Osteocyte (in vitro differentiated cells): ENCODE data around the gene BCR. TPM values are rescaled to one million over a fixed set of nuclear protein-coding genes. Genes with fewer than 3 reads are reported as not detected.
"Not testable (repeated sequence)": the region's sequence is repeated elsewhere in the genome, so short reads cannot be mapped to it uniquely, and the experiment has no call there.

ENCODE experiments used
- DNase-seq: peaks from one replicate; pipeline ENCODE4 v3.0.0; 2021; ENCODE audit warnings: mixed read lengths; ENCODE audit not compliant: unreplicated experiment; ENCODE audit errors: extremely low spot score
- H3K27ac Mint-ChIP-seq: one replicate; pipeline ENCODE4 v1.8.0; 2021; ENCODE audit warnings: mild to moderate bottlenecking, mixed read lengths; ENCODE audit not compliant: unreplicated experiment
- H3K27me3 Mint-ChIP-seq: one replicate; pipeline ENCODE4 v1.8.0; 2021; ENCODE audit warnings: mixed read lengths; ENCODE audit not compliant: unreplicated experiment
- H3K36me3 Mint-ChIP-seq: one replicate; pipeline ENCODE4 v1.8.0; 2021; ENCODE audit warnings: mixed read lengths; ENCODE audit not compliant: unreplicated experiment
- H3K4me1 Mint-ChIP-seq: one replicate; pipeline ENCODE4 v1.8.0; 2021; ENCODE audit warnings: mixed read lengths; ENCODE audit not compliant: unreplicated experiment
- H3K4me3 Mint-ChIP-seq: one replicate; pipeline ENCODE4 v1.8.0; 2021; ENCODE audit warnings: mild to moderate bottlenecking, moderate library complexity, mixed read lengths; ENCODE audit not compliant: unreplicated experiment
- H3K9me3 Mint-ChIP-seq: one replicate; pipeline ENCODE4 v1.8.0; 2021; ENCODE audit warnings: mixed read lengths; ENCODE audit not compliant: unreplicated experiment
- CTCF ChIP-seq: fragments of 200-600 bp; sonication (generic); IDR thresholded peaks from 2 replicates; pipeline ENCODE4 v1.5.0; 2021; ENCODE audit warnings: antibody characterized with exemption, mild to moderate bottlenecking, moderate library complexity
- total RNA-seq: library from RNA; stranded (reverse); gene quantifications from 2 replicates; pipeline ENCODE4 v1.2.1, GENCODE V29; 2021

The BCR gene
- total RNA-seq, 1 donor from 2014 or later = 35.3 TPM

DNA sequence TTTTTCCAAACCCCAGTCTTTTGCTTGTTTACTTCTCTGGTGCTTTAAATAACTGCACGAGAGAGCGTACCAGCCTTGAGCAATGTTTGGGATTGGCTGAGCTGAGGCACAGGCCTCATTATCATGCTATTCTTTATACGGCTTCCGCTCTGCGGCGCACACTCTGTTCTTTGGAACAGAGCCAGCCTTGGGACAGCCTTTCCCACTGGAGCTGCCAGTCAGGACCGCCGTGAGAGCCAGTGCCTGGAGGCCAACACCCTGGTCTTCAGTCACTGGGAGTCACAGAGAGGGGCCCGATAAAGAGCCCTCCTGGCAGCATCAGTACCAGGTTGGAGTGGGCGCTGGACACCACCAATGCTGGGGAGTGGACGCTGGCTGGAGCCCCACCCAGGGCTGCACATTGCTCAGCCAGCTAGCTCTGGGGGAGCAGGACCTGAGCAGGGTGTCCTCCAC is 125.6 kb downstream of the BCR start:
- peaks cover 9% of the 10 kb centered on the region for H3K36me3 Mint-ChIP-seq
- no peaks in the 10 kb centered on the region for H3K9me3 Mint-ChIP-seq
- H3K4me3 Mint-ChIP-seq = no peak overlapping the region
- no peak for TF ChIP-seq CTCF
- DNase-seq = no peak
- H3K4me1 Mint-ChIP-seq = peaks cover 36% of the 10 kb centered on the region
- H3K27me3 Mint-ChIP-seq = no peaks in the 10 kb centered on the region
- H3K27ac Mint-ChIP-seq = peak overlapping the region; percentile 81

GRCh38 chr22:23306438-23306921 is 126.2 kb downstream of the BCR start:
- Mint-ChIP-seq H3K4me3 (no peak overlapping the region), H3K4me1 (peaks cover 36% of the 10 kb centered on the region), H3K27ac (peak overlapping the region; percentile 81), H3K36me3 (peaks cover 6% of the 10 kb centered on the region), H3K27me3 (no peaks in the 10 kb centered on the region), H3K9me3 (no peaks in the 10 kb centered on the region)
- no peak for TF ChIP-seq CTCF
- DNase-seq = no peak

DNA sequence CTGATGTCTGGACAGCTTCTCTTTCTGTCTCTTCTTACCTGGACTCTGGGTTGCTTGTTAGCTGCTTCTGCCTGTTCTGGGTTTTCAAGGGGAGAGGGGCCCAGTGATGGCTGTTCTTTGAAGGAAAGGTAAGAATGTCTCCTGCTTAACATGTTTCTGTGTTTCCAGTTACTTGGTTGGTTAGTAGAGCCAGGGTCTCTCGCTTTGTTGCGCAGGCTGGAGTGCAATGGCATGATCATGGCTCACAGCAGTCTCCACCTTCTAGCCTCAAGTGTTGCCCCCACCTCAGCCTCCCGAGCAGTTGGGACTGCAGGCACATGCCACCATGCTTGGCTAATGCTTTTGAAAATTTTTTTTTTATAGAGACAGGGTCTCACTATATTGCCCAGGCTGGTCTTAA is 126.6 kb downstream of the BCR start:
- H3K9me3 Mint-ChIP-seq = no peaks in the 10 kb centered on the region
- H3K36me3 Mint-ChIP-seq = peaks cover 5% of the 10 kb centered on the region
- H3K4me3 Mint-ChIP-seq = no peak overlapping the region
- DNase-seq = no peak
- H3K4me1 Mint-ChIP-seq = peaks cover 36% of the 10 kb centered on the region
- no peak for TF ChIP-seq CTCF
- H3K27me3 Mint-ChIP-seq = no peaks in the 10 kb centered on the region
- peak overlapping the region; percentile 27 for H3K27ac Mint-ChIP-seq

- H3K36me3 Mint-ChIP-seq, H3K9me3 Mint-ChIP-seq, H3K27me3 Mint-ChIP-seq, H3K27ac Mint-ChIP-seq, H3K4me3 Mint-ChIP-seq, DNase-seq: not testable (repeated sequence)
- H3K4me1 Mint-ChIP-seq = peaks cover 33% of the 10 kb centered on the region
Measured at GRCh38 chr22:23307511-23307910, 127.2 kb downstream of the BCR start.

- H3K27ac Mint-ChIP-seq, DNase-seq, H3K9me3 Mint-ChIP-seq, H3K36me3 Mint-ChIP-seq, H3K27me3 Mint-ChIP-seq, H3K4me3 Mint-ChIP-seq: not testable (repeated sequence)
- H3K4me1 Mint-ChIP-seq = peaks cover 29% of the 10 kb centered on the region
Measured at GRCh38 chr22:23309261-23309660, 129.0 kb downstream of the BCR start.

GRCh38 chr22:23310443-23311097 is 130.3 kb downstream of the BCR start:
- H3K27me3 Mint-ChIP-seq, H3K36me3 Mint-ChIP-seq, DNase-seq, H3K4me3 Mint-ChIP-seq, H3K27ac Mint-ChIP-seq, H3K9me3 Mint-ChIP-seq: not testable (repeated sequence)
- H3K4me1 Mint-ChIP-seq = peaks cover 20% of the 10 kb centered on the region

GRCh38 chr22:23311635-23312420 is 131.5 kb downstream of the BCR start:
- not testable (repeated sequence) for H3K36me3 Mint-ChIP-seq, H3K27ac Mint-ChIP-seq

More at GRCh38 chr22:23311635-23312420, 131.5 kb downstream of the BCR start:
- peak; percentile 63 for DNase-seq
- H3K4me3 Mint-ChIP-seq, H3K9me3 Mint-ChIP-seq, H3K27me3 Mint-ChIP-seq: not testable (repeated sequence)
- H3K4me1 Mint-ChIP-seq = peaks cover 14% of the 10 kb centered on the region
